Sigmoid colon (tissue), 7 donors: Measurements from ENCODE around the gene LIMA1. TPM values are rescaled to one million over a fixed set of nuclear protein-coding genes. Genes with fewer than 3 reads are reported as not detected.

Experiments used
- DNase-seq: peaks from one replicate; pipeline ENCODE4 v3.0.0-alpha.2; 2019
- H3K27ac ChIP-seq, 4 donors: fragments of 200-600 bp; sonication (generic); one replicate each; pipeline ENCODE4 v1.5.1; 2016 to 2019; ENCODE audit warnings: mild to moderate bottlenecking in 1 of 4
- H3K27me3 ChIP-seq, 3 donors: fragments of 200-600 bp; sonication (generic); one replicate each; pipeline ENCODE4 v1.5.1; 2019; ENCODE audit warnings: mild to moderate bottlenecking in 1 of 3
- H3K36me3 ChIP-seq, 4 donors: fragments of 200-600 bp; sonication (generic); one replicate each; pipeline ENCODE4 v1.5.1; 2016 to 2019
- H3K4me1 ChIP-seq, 4 donors: fragments of 200-600 bp; sonication (generic); one replicate each; pipeline ENCODE4 v1.5.1; 2017 to 2019
- H3K4me3 ChIP-seq, 4 donors: fragments of 200-600 bp; sonication (generic); one replicate each; pipeline ENCODE4 v1.5.1; 2017 to 2019; ENCODE audit warnings: mild to moderate bottlenecking in 2 of 4, moderate library complexity in 1 of 4
- H3K9me3 ChIP-seq, 4 donors: fragments of 200-600 bp in 3 of 4; sonication (generic) in 3 of 4; one replicate each; pipeline versions ENCODE4 v1.5.1 to v1.6.1; 2013 to 2019
- CTCF ChIP-seq, 4 experiments: fragments of 450-650 bp in 3 of 4; fragments of 200-600 bp in 1 of 4; IDR thresholded peaks; one replicate each; pipeline ENCODE4 v1.5.1; 2016 to 2019; ENCODE audit warnings: antibody characterized with exemption in 4 of 4, mild to moderate bottlenecking in 3 of 4, moderate library complexity in 2 of 4
- EP300 ChIP-seq, 4 donors: sonication (generic); formaldehyde crosslinking; IDR thresholded peaks; one replicate each; pipeline ENCODE4 v1.6.1; 2017; ENCODE audit warnings: antibody characterized with exemption in 4 of 4
- POLR2A ChIP-seq, 2 donors: fragments of 450-650 bp; IDR thresholded peaks; one replicate each; pipeline ENCODE4 v1.6.1; 2016; ENCODE audit warnings: antibody characterized with exemption in 2 of 2, mild to moderate bottlenecking in 2 of 2, moderate library complexity in 2 of 2
- POLR2AphosphoS5 ChIP-seq, 4 donors: sonication (generic); formaldehyde crosslinking; IDR thresholded peaks; one replicate each; pipeline ENCODE4 v1.6.1; 2017; ENCODE audit warnings: antibody characterized with exemption in 4 of 4
- WGBS, 2 donors: extraction: QIAGEN DNeasy Blood & Tissue Kit; methylation state at CpG; one replicate each; pipeline ENCODE4 v1.1.7; 2013; 5-methylcytosine and 5-hydroxymethylcytosine counted together
- intact Hi-C: fragments of 100-400 bp; cut with DNase I; formaldehyde crosslinking; loops from one replicate; pipeline ENCODE4 v1.15.1; 2023
- polyA plus RNA-seq, 3 donors: library from polyadenylated mRNA; stranded (reverse); fragments of 200-250 nt; gene quantifications; one replicate each; pipeline ENCODE4 v1.2.3, GENCODE V29; 2013
- total RNA-seq, 4 donors: library from RNA; depleted of rRNA; stranded (reverse); fragments of >200 nt; gene quantifications; one replicate each; pipeline ENCODE4 v1.1.0, GENCODE V29; 2016
- donor health status: healthy with polysubstance abuse.
- donor health status: Bipolar disorder and iron deficiency.
- donor health status: healthy.

Gene LIMA1
- total and polyA plus RNA-seq, 7 donors = 39.7 to 181 (median 108) TPM

DNA sequence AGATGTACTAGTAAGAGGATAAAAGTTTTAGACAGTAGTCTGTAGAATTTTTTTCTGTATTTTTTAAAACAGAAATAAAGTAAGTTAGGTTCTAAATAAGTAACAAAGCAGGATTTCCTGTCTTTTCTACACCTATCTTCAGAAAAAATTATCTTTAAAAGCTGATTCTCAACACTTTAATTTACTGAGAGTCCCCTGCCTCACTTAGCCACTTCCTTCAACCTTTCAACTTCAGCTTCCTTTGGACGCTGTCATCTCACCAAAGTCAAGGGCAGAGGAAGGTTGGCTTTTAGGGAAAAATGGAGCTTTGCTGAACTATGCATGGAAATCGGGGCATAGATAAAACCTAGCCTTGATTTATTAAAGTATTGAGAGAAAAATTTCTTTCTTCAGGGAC is 71.3 kb downstream of the LIMA1 start:
- TF ChIP-seq CTCF (IDR thresholded peaks at IDR 0.05) (no peak), POLR2AphosphoS5 (IDR thresholded peaks at IDR 0.05) (no peak), POLR2A (IDR thresholded peaks at IDR 0.05) (no peak), EP300 (IDR thresholded peaks at IDR 0.05) (no peak)
- Histone ChIP-seq H3K27ac (peak overlapping the region in 2 of 4 donors; percentile 15 to 27), H3K9me3 (no peaks in the 10 kb centered on the region), H3K36me3 (no peaks in the 10 kb centered on the region), H3K4me3 (no peak overlapping the region), H3K4me1 (peaks cover 0 to 12% (median 1%) of the 10 kb centered on the region in 4 donors), H3K27me3 (no peaks in the 10 kb centered on the region)
- intact Hi-C loops = no loop called here
- DNase-seq = no peak
- WGBS, 2 donors = 70 to 86% methylated on average over 2 of the region's 2 CpGs

DNA sequence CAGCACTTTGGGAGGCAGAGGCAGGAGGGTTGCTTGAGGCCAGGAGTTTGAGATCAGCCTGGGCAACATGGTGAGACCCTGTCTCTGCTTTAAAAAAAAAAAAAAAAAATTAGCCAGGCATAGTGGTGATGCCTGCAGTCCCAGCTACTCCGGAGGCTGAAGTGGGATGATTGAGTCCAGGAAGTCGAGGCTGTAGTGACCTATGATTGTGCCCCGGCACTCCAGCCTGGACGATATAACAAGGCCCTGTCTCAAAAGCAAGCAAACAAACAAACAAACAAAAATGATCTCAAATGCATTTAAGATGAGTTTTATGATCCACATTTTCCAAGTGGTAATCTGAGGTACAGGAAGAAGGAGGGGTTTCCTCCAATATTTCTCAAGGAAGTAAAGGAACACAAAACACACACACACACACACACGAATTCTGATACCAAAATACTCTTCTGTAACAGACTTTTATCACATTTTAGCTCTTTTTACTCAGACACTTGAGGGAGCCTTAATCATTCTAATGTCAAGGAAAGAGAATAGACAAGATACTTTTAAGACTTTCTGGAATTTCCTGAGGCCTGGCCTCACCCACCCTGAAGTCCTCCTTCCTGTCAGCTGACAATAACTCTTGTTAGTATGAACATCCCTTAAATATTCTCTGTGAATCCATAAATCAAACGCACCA is 71.8 kb downstream of the LIMA1 start:
- Histone ChIP-seq H3K36me3 (no peaks in the 10 kb centered on the region), H3K27me3 (no peaks in the 10 kb centered on the region), H3K9me3 (no peaks in the 10 kb centered on the region), H3K4me1 (peaks cover 0 to 12% (median 1%) of the 10 kb centered on the region in 4 donors), H3K4me3 (no peak overlapping the region), H3K27ac (peak overlapping the region in 2 of 4 donors; percentile 15 to 27)
- intact Hi-C loops = no loop called here
- no peak for TF ChIP-seq CTCF (IDR thresholded peaks at IDR 0.05)
- TF ChIP-seq EP300 (IDR thresholded peaks at IDR 0.05) = no peak
- WGBS, 2 donors = 68 to 69% methylated on average over 6 of the region's 6 CpGs
- DNase-seq = no peak

DNA sequence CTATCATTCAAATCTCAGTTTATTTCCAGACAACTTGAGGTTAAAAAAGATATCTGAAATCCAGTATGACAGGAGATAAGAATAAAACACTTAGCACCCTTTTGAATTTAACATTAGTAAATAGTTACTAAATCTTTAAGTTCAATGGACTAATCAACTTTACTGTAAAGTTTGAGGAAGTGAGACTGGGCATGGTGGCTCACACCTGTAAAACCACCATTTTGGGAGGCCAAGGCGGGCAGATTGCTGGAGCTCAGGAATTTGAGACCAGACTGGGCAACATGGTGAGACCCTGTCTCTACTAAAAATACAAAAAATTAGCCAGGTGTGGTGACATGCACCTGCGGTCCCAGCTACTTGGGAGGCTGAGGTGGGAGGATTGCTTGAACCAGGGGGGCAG is 75.9 kb downstream of the LIMA1 start:
- no peak for DNase-seq
- 94 to 95% methylated on average over 2 of the region's 2 CpGs for WGBS, 2 donors
- Histone ChIP-seq H3K27me3 (no peaks in the 10 kb centered on the region), H3K9me3 (no peaks in the 10 kb centered on the region), H3K36me3 (peaks cover 7 to 36% (median 15%) of the 10 kb centered on the region in 4 donors), H3K4me3 (no peak overlapping the region), H3K4me1 (peaks cover 0 to 7% (median 1%) of the 10 kb centered on the region in 4 donors), H3K27ac (no peak overlapping the region)
- intact Hi-C loops = no loop called here
- no peak for TF ChIP-seq POLR2AphosphoS5 (IDR thresholded peaks at IDR 0.05)
- no peak for TF ChIP-seq CTCF (IDR thresholded peaks at IDR 0.05)
- TF ChIP-seq POLR2A (IDR thresholded peaks at IDR 0.05) = no peak
- no peak for TF ChIP-seq EP300 (IDR thresholded peaks at IDR 0.05)

DNA sequence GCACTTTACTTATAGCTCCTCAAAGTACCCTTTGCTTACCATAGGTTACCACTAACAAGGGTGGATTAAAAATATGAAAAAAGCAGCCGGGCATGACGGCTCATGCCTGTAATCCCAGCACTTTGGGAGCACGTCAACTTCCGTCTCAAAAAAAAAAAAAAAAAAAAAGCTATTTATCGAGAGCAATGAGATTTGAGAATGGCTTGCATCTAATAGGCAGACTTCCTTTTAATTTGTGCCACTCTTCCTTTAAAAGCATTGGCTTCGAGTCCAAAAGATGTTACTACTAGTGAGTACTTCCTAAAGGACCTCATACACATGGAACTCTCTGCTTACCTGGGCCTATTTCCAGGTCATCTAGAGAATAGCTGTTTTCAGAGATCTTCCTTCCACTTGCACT is 77.7 kb downstream of the LIMA1 start:
- no peak overlapping the region for H3K4me3 ChIP-seq
- peaks cover 9 to 54% (median 22%) of the 10 kb centered on the region in 4 donors for H3K36me3 ChIP-seq
- intact Hi-C loops = no loop called here
- H3K27ac ChIP-seq = no peak overlapping the region
- TF ChIP-seq POLR2AphosphoS5 (IDR thresholded peaks at IDR 0.05) (no peak), POLR2A (IDR thresholded peaks at IDR 0.05) (no peak), CTCF (IDR thresholded peaks at IDR 0.05) (no peak), EP300 (IDR thresholded peaks at IDR 0.05) (no peak)
- 94 to 95% methylated on average over 6 of the region's 6 CpGs for WGBS, 2 donors
- peaks cover 0 to 4% (median 0%) of the 10 kb centered on the region in 4 donors for H3K4me1 ChIP-seq
- no peak for DNase-seq
- no peaks in the 10 kb centered on the region for H3K9me3 ChIP-seq
- no peaks in the 10 kb centered on the region for H3K27me3 ChIP-seq

GRCh38 chr12:50203691-50204090 is 79.6 kb downstream of the LIMA1 start:
- DNase-seq = no peak
- Histone ChIP-seq H3K27me3 (no peaks in the 10 kb centered on the region), H3K9me3 (no peaks in the 10 kb centered on the region), H3K4me3 (no peak overlapping the region), H3K27ac (no peak overlapping the region), H3K36me3 (peaks cover 12 to 73% (median 33%) of the 10 kb centered on the region in 4 donors), H3K4me1 (peaks cover 0 to 4% (median 0%) of the 10 kb centered on the region in 4 donors)
- intact Hi-C loops = no loop called here
- 52 to 88% methylated on average over 2 of the region's 2 CpGs for WGBS, 2 donors
- TF ChIP-seq POLR2AphosphoS5 (IDR thresholded peaks at IDR 0.05) (no peak), POLR2A (IDR thresholded peaks at IDR 0.05) (no peak), EP300 (IDR thresholded peaks at IDR 0.05) (no peak), CTCF (IDR thresholded peaks at IDR 0.05) (no peak)
